ENCODE data around the gene RRP1.

Gene RRP1

DNA sequence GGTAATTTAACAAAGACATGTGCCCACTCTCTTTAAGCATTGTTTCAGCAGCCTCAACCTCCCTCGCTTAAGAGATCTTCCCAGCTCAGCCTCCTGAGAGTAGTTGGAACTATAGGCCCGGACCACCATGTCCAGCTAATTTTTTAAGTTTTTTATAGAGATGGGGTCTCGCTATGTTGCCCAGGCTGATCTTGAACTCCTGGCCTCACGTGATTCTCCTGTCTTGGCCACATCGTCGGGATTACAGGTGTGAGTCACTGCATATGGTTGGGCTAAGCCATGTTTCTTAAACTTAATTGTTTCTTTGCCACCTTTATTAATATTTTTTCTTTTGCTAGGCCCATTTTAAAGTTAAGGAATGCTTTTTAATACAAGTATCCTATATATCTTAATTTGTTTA is 57.1 kb downstream of the RRP1 start:
- DNase-seq, result no peak

DNA sequence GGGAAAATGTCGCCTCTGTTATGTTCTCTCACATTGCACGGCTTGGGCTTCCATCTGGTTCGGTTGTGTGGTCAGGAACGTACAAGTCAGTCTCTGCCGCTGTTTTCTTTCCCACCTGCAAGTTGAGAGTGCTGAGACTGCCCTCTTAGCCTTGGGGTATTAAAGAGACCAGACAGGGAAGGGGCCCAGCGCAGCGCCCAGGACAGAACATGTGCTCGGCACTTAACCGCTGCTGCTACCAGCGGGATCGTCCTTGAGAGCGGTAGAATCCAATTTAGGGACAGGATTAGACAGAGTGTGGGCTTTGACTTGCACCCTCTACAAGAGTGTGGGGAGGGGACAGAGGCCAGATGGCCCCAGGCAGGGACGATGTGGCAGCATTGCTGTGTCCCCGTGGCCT is 57.9 kb downstream of the RRP1 start:
- no peak for DNase-seq

- DNase-seq, result no peak
These were observed 59.4 kb downstream of the RRP1 start for GRCh38 chr21:43848771-43849170.

DNA sequence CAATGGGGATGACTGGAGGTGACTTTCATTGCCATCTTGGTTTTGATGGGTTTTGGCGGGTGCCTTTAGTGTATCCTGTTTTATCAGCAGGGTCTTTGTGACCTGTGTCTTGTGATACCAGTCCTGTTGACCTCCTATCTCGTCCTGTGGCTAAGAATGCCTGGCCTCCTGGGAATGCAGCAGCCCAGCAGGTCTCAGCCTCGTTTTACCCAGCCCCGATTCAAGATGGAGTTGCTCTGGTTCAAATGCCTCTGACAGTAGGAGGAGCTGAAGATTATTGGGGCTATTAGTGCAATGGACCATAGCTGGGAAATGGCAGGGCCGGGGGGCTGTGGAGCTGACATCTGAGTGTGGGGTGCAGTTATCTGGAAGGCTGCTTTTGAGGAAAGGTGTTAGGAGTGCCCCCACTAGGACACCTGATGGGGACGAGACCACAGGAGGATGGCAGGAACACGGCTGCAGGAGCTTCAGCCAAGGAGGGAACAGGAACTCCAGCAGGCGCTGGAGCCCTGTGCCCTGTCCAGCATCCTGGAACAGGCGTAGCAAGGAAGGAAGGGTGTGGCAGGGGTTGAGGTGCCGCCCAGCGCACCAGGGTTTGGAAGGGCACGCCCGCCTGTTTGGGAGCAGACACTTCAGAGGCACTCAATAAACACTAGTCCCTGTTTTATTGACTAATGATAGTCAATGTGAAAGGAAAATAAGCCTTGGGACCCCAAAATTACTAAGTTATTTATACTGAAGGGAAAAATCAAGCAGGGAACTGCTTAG is 60.3 kb downstream of the RRP1 start:
- DNase-seq, result no peak

DNA sequence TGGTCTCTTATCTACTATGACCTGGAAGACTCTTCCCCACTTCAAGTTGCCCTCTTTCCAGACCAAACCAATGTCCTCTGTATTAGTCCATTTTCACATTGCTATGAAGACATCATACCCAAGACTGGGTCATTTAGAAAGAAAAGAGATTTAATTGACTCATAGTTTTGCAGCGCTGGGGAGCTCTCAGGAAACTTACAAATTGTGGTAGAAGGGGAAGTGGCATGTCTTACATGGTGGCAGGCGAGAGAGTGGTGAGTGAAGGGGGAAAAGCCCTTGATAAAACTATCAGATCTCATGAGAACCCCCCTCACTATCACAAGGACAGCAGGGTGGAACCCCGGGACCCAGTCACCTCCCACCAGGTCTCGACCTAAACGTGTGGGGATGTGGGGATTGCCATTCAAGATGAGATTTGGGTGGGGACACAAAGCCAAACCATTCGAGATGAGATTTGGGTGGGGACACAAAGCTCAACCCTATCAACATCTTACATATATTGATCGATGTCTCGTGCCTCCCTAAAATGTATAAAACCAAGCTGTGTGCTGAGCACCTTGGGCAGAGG is 61.4 kb downstream of the RRP1 start:
- peak; percentile 83 for DNase-seq

DNA sequence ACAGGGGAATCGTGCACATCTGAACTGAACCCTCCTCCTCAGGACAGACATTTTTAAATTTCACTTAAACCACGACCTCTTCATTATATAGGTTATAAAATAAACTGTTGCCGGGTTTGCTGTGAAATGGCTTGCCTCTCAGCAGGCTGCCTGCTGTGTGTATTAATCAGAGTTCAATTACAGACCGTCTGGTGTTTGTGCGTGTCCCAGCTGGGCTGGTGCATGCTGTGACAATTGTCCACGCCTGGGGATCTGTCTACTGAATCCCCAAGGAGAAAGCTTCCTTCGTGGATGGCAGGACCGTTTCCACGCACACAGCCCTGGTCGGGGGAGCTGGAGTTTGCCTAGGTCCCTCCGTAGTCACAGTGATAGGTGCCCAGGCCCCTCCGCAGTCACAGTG is 62.2 kb downstream of the RRP1 start:
- no peak for DNase-seq

GRCh38 chr21:43853851-43854772 is 64.7 kb downstream of the RRP1 start:
- no peak for DNase-seq
